CD4-positive, alpha-beta T cell treated with Interferon gamma for 1 hour (primary cell): ENCODE measurements around the gene ENG.
"Not testable (repeated sequence)": the region's sequence is repeated elsewhere in the genome, so short reads cannot be mapped to it uniquely, and the experiment has no call there.

Source experiments
- DNase-seq: peaks from one replicate; pipeline ENCODE4 v3.0.0-alpha.2; 2020

Gene ENG

GRCh38 chr9:127878001-127878651 lies 23.7 kb upstream of the ENG start:
- DNase-seq, result no peak

- no peak for DNase-seq
Measured at GRCh38 chr9:127877566-127877998, 23.1 kb upstream of the ENG start, which contains the start of gene AK1. Gene AK1, minus strand, starts transcription at chr9:127877675. Its CDS starts 3,058 bp downstream, at chr9:127874617.

- DNase-seq, result no peak
Measured at GRCh38 chr9:127876764-127877562, 22.5 kb upstream of the ENG start.

DNA sequence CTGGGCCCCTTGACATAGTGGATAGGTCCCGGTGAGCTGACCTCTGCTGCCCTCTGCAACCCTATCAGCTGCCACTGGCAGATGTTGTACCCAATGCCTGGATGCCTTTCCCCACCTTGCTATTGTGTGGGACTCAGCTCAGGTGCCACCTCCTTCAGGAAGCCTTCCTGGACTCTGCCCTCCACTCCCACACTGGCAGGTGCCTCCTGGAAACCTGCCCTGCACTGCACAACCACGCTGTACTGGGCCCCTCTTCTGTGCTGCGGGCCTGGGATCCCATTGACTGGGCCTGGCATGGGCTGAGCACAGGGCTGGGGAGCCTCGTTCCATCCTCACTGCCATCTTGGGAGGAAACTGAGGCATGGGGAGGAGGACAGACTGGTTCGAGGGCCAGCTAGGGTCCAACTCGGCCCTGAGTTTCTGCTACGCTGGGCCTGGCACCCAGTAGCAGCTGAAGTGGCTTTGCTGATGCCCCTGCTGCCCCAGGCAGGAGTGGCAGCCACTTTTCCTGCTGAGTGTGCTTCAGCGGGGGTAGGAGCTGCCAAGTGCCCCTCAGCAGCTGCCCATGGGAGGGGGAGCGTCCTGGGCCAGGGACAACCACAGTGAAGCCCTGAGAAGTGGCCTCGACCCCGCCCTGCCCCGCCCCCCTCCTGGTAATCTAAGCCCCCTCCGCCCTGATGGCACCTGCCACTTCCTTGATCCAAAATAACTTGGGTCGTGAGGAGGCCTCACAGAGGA lies 21.7 kb upstream of the ENG start:
- DNase-seq, result no peak

GRCh38 chr9:127875306-127875966 lies 21.0 kb upstream of the ENG start:
- no peak for DNase-seq

DNA sequence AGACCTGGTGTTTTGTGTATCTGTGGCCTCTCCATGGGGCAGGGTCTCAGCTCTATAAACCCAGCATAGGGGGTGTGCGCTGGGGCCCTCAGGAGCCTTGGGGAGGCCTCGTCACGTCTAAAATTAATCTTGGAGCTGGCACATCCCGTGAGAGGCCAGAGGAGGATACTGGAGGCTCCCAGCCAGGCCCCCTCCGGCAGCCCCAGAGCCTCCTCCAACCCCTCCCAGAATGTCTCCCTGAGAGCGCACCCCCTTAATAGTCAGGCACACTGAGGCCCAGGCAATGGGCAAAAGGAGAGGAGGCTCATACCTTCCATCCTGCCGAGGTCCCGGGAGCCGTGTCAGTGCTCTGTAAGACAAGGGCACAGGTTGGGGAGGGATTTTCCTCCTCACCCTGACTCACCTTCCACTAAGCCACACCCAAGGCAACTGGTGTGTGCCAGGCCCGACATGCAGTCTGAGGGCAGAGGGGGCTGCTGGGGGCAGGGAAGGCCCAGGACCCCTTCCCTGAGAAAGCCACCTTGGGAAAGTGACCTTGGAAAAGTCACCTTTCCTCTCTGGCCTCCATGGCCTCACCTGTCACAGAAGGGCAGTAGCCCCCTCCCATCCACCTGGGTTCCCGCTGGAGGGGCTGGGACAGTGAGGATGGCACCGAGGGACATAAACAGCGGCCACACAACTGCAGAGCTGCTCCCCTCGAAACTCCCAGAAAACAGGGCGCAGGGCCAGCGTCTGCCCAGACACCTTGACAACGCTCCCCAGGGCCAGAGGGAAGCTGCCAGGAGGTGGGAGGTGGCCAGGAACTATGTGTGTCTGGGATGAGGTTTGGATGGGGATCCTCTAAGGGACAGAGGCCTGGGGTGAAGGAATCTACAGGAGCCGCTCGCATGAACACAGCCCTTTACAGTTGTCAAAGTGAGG lies 20.1 kb upstream of the ENG start:
- DNase-seq, result no peak

GRCh38 chr9:127873886-127874285 lies 19.4 kb upstream of the ENG start:
- no peak for DNase-seq

- DNase-seq, result no peak
Measured at GRCh38 chr9:127873223-127873691, 18.8 kb upstream of the ENG start.

- DNase-seq, result no peak
Measured at GRCh38 chr9:127872369-127873222, 18.1 kb upstream of the ENG start.

GRCh38 chr9:127871531-127871930 lies 17.1 kb upstream of the ENG start:
- no peak for DNase-seq

GRCh38 chr9:127870887-127871286 lies 16.4 kb upstream of the ENG start:
- no peak for DNase-seq

- not testable (repeated sequence) for DNase-seq
Measured at GRCh38 chr9:127870153-127870491, 15.7 kb upstream of the ENG start.

DNA sequence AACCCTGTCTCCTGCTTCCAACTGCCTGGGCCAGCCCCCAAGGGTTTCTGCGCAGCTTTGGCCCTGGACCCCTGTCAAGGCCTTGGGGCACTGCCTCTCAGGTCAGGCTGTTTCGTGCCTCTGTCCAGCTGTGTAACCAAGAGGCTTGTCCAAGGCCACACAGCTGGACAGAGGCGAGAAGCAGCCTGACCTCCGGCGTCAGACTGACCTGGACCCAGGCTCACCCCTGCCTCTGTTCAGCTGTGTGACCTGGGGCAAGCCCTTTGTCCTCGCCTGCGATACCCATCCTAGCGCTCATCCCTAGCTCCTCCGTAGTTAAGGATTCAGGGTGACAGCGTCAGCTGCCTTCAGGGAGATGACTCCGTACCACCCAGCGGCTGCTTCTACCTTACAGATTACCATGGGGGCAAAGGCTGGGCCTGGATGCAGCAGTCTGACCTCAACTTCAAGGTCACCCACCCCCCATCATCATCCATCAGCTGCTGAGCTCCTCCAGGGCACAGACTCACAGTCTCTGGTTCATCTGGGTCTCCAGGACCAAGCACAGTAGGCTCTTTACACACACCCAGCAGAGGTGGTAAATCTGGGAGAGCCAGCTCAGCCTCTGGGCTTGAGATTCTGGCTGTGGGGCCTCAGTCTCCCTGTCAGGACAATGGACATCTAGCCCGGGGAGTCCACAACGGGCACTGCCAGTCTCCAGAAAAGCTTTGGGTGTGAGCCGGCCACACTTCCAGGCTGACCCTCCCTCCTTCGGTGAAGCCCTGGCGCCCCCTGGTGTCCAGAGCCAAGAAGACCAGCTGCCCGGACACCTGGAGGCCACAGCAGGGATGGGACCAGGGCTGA lies 15.1 kb upstream of the ENG start:
- peak; percentile 82 for DNase-seq

DNA sequence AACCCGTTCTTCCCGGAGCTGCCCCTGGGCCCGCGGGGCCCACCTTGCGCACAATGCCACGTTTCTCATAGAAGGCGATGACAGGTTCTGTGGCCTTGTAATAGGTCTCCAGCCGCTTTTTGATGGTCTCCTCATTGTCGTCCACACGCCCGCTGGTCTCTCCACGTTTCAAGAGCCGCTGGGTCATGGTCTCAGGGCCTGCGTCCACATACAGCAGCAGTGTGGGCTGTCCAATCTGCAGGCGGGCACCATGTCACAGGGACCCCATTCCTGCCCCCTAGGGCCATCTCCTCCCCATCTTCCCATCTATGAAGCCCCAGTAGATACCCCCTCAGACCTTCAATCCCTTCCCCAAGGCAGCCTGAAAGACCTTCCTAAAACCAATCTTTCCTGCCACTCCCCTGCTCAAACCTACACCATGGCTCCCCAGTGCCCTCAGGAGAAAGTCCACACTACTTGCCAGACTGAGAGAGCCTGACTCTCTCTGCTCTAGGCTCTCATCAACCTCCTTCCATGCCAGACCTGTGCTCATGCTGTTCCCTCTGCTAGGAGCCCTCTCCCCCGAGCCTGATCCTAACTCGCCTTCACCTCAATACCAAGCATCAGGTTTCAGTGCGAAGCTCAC lies 13.9 kb upstream of the ENG start:
- DNase-seq, result no peak

DNA sequence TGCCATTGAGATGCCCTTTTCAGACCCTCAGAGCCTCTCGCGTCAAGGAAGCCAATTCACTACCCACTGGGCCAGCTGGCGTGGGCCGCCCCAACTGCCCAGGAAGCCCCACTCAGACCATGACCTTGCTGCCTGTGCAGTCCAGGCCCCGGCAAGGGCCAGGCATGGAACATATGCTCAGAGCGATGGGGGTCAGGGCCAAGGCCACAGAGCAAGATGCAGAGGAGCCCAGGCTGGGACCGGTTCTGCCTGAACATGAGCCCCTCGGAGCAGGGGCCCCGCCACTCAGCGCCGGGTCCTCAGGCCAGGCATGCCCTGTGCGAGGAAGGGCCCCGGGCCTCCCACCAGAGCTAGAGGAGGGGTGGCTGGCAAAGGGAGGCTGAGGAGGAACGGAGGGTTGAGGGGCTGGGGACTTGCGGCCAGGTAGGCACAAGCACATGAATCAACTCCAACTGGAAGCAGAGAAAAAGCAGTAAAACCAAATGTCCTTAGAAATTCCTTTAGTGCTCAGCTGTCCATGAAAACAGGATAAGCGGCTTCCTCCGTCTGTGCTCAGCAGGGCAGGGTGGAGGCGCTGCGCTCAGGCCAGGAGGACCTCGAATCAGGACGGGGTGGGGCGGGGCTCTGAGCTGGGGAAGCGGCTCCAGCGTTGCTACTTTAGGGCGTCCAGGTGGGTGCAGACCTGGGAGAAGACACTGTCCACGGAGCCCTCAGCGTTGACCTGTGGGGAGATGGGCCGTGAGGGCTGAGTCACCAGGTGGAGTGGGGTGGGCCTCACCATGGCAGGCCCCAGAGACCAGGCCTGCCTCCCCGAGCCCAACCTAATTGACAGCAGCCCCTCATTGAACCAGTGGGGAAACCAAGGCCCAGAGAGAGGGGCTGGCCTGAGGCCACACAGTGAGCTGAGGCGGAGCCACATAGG lies 13.2 kb upstream of the ENG start:
- DNase-seq, result no peak

GRCh38 chr9:127866535-127866934 lies 12.1 kb upstream of the ENG start:
- no peak for DNase-seq

DNA sequence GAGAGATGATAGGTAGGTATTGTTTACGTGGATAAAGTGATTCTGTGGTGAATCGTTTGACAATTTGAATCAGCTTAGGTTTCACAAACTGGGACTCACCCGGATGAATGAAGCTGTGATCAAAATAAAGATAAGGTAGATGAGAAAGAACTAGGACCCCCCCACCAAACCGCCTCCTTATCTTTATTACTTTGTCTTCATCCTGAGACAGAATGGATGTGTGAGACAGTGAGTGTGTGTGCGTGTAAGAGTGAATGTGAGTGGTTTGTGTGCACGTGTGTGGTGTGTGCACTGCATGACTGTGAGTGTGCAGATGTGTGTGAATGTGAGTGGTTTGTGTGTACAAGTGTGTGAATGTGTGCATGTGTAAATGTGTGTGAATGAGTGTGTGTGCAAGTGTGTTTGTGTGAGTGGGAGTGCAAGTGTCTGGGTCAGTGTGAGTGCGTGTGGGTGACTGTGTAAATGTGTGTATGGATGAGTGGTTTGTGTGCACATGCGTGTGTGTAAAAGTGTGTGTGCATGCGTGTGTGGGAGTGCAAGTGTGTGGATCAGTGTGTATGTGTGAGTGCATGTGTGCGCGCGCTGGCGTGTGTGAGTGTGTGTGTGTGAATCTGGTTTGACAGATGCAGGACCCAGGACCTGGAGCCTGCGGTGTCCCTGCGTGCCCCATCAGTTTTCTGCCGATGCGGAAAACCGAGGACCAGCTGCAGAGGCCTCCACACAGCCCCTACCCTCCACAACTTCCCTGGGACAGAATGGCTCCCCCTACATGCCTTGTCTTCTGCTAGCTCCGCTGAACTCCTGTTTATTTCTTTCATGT lies 11.4 kb upstream of the ENG start:
- no peak for DNase-seq
